Umbilical cord (tissue), 2 donors: ENCODE measurements around the gene OR52A1. TPM values are rescaled to one million over a fixed set of nuclear protein-coding genes. Genes with fewer than 3 reads are reported as not detected.

Experiments used
- DNase-seq: peaks from one replicate; pipeline ENCODE4 v3.0.0-alpha.2; 2015; ENCODE audit warnings: low spot score
- total RNA-seq: library from RNA; depleted of rRNA; stranded (reverse); fragments of >200 nt; gene quantifications from one replicate; pipeline ENCODE4 v1.2.3, GENCODE V29; 2014; ENCODE audit warnings: low replicate concordance; ENCODE audit not compliant: insufficient read depth

The OR52A1 gene
- total RNA-seq, 1 donor from 2014 or later = 2.6 TPM

DNA sequence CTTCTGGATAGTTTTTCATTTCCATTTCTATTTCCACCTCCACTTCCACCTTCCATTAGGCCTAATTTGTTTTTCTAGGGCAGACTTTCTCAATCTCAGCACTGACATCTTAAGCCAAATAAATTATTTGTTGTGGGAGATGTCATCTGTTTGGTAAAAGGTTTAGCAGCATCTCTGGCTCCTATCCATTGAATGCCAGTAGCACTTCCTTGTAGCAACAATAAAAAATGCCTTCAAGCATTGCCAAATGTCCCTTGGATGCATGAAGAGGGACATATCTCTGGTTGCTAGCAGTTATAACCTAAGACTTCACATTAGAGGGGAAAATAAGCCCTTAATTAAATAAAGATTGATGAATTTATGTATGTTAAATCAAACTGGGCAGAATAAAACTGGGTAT lies 18.3 kb downstream of the OR52A1 start:
- DNase-seq = no peak

GRCh38 chr11:5131584-5132335 lies 22.8 kb downstream of the OR52A1 start:
- no peak for DNase-seq

DNA sequence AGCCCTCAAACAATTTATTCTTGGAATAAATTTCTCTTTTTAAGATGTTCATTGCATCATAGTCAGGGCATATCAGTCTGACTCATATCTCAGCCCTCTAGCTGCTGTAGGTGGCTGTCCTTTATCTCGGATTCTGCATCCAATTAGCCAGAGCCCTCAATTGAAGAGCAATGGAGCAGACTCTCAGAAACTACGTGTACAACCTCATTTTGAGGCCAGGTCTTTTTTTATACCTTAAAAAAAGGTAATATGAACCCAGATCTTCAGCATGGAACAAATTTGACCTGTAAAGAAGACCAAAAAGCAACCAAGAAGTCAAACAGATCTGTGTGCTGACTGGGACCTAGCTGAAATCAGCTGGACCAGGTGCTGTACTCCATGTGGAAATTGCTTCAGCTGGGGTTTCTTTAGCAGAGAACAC lies 25.1 kb downstream of the OR52A1 start:
- DNase-seq = peak; percentile 61

GRCh38 chr11:5124891-5125620 lies 29.5 kb downstream of the OR52A1 start:
- peak; percentile 92 for DNase-seq

DNA sequence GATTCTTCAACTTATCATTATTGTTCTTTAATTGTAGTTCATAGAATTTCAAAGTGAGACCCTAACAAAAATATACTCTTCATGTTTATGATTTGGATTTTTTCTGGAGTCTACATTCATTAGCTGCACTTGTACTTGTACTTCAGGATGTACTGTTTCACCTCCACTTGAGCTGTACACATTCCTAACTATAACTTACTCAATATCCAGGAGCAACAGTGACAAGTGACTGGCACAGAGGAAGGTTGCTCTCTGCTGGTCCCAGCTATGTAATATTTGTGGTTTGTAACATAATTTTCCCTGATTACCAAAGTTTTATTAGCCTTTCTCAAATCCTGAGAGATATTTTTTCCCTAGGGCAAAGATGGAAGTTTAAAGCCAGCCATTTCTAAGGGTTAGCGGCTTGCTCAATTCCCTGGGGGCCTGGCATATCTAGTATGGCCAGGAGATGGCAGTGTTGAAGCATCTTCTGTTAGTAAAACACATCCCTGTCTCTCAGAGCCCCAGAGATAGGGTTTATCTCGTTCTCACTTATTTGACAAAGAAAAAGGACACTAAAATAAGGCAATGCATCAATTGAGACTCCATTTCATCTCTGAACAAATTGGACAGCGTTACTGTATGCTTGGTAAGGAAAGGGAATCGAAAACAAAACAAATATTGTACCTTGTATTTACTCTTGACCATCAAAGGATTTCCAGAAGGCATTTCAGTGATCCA lies 30.6 kb downstream of the OR52A1 start:
- peak; percentile 90 for DNase-seq

DNA sequence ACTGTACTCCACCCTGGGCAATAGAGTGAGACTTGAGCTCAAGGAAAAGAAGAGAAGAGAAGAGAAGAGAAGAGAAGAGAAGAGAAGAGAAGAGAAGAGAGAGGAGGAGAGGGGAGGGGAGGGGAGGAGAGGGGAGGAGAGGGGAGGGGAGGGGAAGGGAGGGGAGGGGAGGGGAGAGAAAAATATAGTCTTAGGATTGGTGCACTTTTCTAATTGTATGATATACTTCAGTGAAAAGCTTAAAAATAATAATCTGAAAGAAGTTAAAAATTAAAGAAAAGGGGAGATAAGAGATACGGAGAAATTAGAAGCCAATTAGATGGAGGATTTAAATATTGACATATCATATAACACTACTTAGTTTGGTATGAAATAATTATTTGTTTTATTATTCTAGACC lies 35.7 kb downstream of the OR52A1 start:
- no peak for DNase-seq

- DNase-seq = no peak
These were observed 37.0 kb downstream of the OR52A1 start for GRCh38 chr11:5117588-5117987.

- no peak for DNase-seq
These were observed 39.2 kb downstream of the OR52A1 start for GRCh38 chr11:5115339-5115738.

GRCh38 chr11:5107285-5107684 lies 47.3 kb downstream of the OR52A1 start:
- DNase-seq = peak; percentile 11

- DNase-seq = no peak
These were observed 51.5 kb downstream of the OR52A1 start for GRCh38 chr11:5103066-5103465.

DNA sequence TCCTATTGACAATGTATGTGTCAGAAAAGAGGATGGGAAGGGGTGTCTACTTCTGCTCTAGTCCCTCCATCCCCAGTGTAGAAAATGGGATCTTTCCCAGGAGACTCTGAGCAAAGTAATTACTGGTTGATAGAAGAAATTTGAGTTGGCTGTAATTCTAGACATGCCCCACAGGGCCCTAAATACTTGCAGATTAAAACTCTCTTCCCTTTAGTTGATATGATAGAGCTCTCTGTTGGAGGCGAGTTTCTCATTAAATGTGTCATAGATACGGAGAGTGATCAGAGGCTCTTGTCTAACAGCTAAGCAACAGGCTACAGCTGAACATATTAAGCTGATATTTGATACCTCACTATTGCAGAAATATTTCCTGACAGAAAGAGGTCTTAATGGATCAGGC lies 52.3 kb downstream of the OR52A1 start:
- DNase-seq = peak; percentile 7

- DNase-seq = no peak
These were observed 58.5 kb downstream of the OR52A1 start for GRCh38 chr11:5096011-5096410.

Other genes with a start within 250 kb of the OR52A1 start
- 3.4 TPM for gene OR51G2, start 235.4 kb downstream of the OR52A1 start, total RNA-seq
- not detected for gene OR51G1, start 230.4 kb downstream of the OR52A1 start, total RNA-seq
- 9.9 TPM for gene OR51A4, start 207.2 kb downstream of the OR52A1 start, total RNA-seq
- 0.96 TPM for gene OR51A2, start 199.0 kb downstream of the OR52A1 start, total RNA-seq
- 5.5 TPM for gene OR51L1, start 159.9 kb downstream of the OR52A1 start, total RNA-seq
- gene OR52J3, start 108.2 kb downstream of the OR52A1 start, total RNA-seq = 1.2 TPM
- 0.96 TPM for gene OR52E2, start 95.1 kb downstream of the OR52A1 start, total RNA-seq
- gene OR52E1, start 85.2 kb downstream of the OR52A1 start, total RNA-seq = not detected
- gene OR52A5, start 16.4 kb downstream of the OR52A1 start, total RNA-seq = 3.4 TPM
- 15.9 TPM for gene OR51V1, start 45.9 kb upstream of the OR52A1 start, total RNA-seq
- 3,180 TPM for gene HBB, start 72.3 kb upstream of the OR52A1 start, total RNA-seq
- gene HBD, start 79.7 kb upstream of the OR52A1 start, total RNA-seq = not detected
- gene HBG1, start 95.1 kb upstream of the OR52A1 start, total RNA-seq = 278 TPM
- gene HBG2, start 100.0 kb upstream of the OR52A1 start, total RNA-seq = 9,844 TPM
- 40.9 TPM for gene HBE1, start 115.2 kb upstream of the OR52A1 start, total RNA-seq
- 3.1 TPM for gene OR51B4, start 147.2 kb upstream of the OR52A1 start, total RNA-seq
- gene OR51B2, start 169.5 kb upstream of the OR52A1 start, total RNA-seq = 2.9 TPM
- gene OR51B5, start 188.8 kb upstream of the OR52A1 start, total RNA-seq = 17.1 TPM
- 3.6 TPM for gene OR51B6, start 196.8 kb upstream of the OR52A1 start, total RNA-seq
- 3.9 TPM for gene OR51M1, start 229.1 kb upstream of the OR52A1 start, total RNA-seq